Measurements from ENCODE around the gene BTBD3. TPM values are rescaled to one million over a fixed set of nuclear protein-coding genes. Genes with fewer than 3 reads are reported as not detected.

The BTBD3 gene
- total and polyA plus RNA-seq, 5 donors = 8.7 to 34.5 (median 26.4) TPM

- Histone ChIP-seq H3K9me3 (ENCODE audit: control insufficient read depth, low read length) (no peaks in the 10 kb centered on the region), H3K27me3 (ENCODE audit: control insufficient read depth, insufficient read depth) (no peaks in the 10 kb centered on the region), H3K27ac (ENCODE audit: low read length) (peak overlapping the region; percentile 93), H3K4me1 (ENCODE audit: control insufficient read depth, insufficient read depth, low read length) (peaks cover 10% of the 10 kb centered on the region), H3K4me3 (ENCODE audit: low read length) (peak overlapping the region; percentile 94)
- DNase-seq (no peak), ATAC-seq (peak; percentile 24 to 45)
- WGBS = 7% methylated on average over 5 of the region's 5 CpGs
- intact Hi-C loops (cut with DNase I) = no loop called here
These were observed 725 bp downstream of the BTBD3 start for GRCh38 chr20:11918391-11918845.

- H3K4me3 ChIP-seq (ENCODE audit: low read length) = peak overlapping the region; percentile 94
- intact Hi-C loops (cut with DNase I) = no loop called here
- DNase-seq (peak; percentile 24 to 65 (median 56)), ATAC-seq (peak; percentile 60 to 63)
- peaks cover 12% of the 10 kb centered on the region for H3K4me1 ChIP-seq (ENCODE audit: control insufficient read depth, insufficient read depth, low read length)
- peak overlapping the region; percentile 50 for H3K27ac ChIP-seq (ENCODE audit: low read length)
- 17% methylated on average over 8 of the region's 8 CpGs for WGBS
- no peaks in the 10 kb centered on the region for H3K27me3 ChIP-seq (ENCODE audit: control insufficient read depth, insufficient read depth)
- H3K9me3 ChIP-seq (ENCODE audit: control insufficient read depth, low read length) = no peaks in the 10 kb centered on the region
These were observed 1.3 kb downstream of the BTBD3 start for GRCh38 chr20:11918981-11919380.

- no peak for ATAC-seq
- DNase-seq = no peak
- H3K27me3 ChIP-seq (ENCODE audit: control insufficient read depth, insufficient read depth) = no peaks in the 10 kb centered on the region
- H3K9me3 ChIP-seq (ENCODE audit: control insufficient read depth, low read length) = no peaks in the 10 kb centered on the region
- no peak overlapping the region for H3K27ac ChIP-seq (ENCODE audit: low read length)
- H3K4me1 ChIP-seq (ENCODE audit: control insufficient read depth, insufficient read depth, low read length) = peaks cover 12% of the 10 kb centered on the region
- intact Hi-C loops (cut with DNase I) = no loop called here
- peak overlapping the region; percentile 94 for H3K4me3 ChIP-seq (ENCODE audit: low read length)
- WGBS = 50% methylated on average over 8 of the region's 8 CpGs
These were observed 1.9 kb downstream of the BTBD3 start for GRCh38 chr20:11919581-11919980.

GRCh38 chr20:11920083-11920482, 2.4 kb downstream of the BTBD3 start:
- H3K27ac ChIP-seq (ENCODE audit: low read length) = no peak overlapping the region
- DNase-seq (no peak), ATAC-seq (no peak)
- H3K27me3 ChIP-seq (ENCODE audit: control insufficient read depth, insufficient read depth) = no peaks in the 10 kb centered on the region
- no peaks in the 10 kb centered on the region for H3K9me3 ChIP-seq (ENCODE audit: control insufficient read depth, low read length)
- WGBS = 73% methylated on average over 1 of the region's 1 CpG
- intact Hi-C loops (cut with DNase I) = no loop called here
- peak overlapping the region; percentile 94 for H3K4me3 ChIP-seq (ENCODE audit: low read length)
- H3K4me1 ChIP-seq (ENCODE audit: control insufficient read depth, insufficient read depth, low read length) = peaks cover 12% of the 10 kb centered on the region

- no peak overlapping the region for H3K4me3 ChIP-seq (ENCODE audit: low read length)
- DNase-seq (no peak), ATAC-seq (no peak)
- peaks cover 10% of the 10 kb centered on the region for H3K4me1 ChIP-seq (ENCODE audit: control insufficient read depth, insufficient read depth, low read length)
- intact Hi-C loops (cut with DNase I) = no loop called here
- no peaks in the 10 kb centered on the region for H3K9me3 ChIP-seq (ENCODE audit: control insufficient read depth, low read length)
- H3K27me3 ChIP-seq (ENCODE audit: control insufficient read depth, insufficient read depth) = no peaks in the 10 kb centered on the region
- WGBS = 74% methylated on average over 6 of the region's 6 CpGs
- no peak overlapping the region for H3K27ac ChIP-seq (ENCODE audit: low read length)
These were observed 3.6 kb downstream of the BTBD3 start for GRCh38 chr20:11921321-11921720.

GRCh38 chr20:11922561-11922960, 4.9 kb downstream of the BTBD3 start:
- peak; percentile 37 to 74 for ATAC-seq
- intact Hi-C loops (cut with DNase I) = no loop called here
- 49% methylated on average over 4 of the region's 4 CpGs for WGBS
- Histone ChIP-seq H3K4me3 (ENCODE audit: low read length) (no peak overlapping the region), H3K27ac (ENCODE audit: low read length) (no peak overlapping the region), H3K9me3 (ENCODE audit: control insufficient read depth, low read length) (no peaks in the 10 kb centered on the region), H3K4me1 (ENCODE audit: control insufficient read depth, insufficient read depth, low read length) (peaks cover 10% of the 10 kb centered on the region), H3K27me3 (ENCODE audit: control insufficient read depth, insufficient read depth) (no peaks in the 10 kb centered on the region)
- peak; percentile 20 to 61 (median 57) for DNase-seq

- intact Hi-C loops (cut with DNase I) = no loop called here
- Histone ChIP-seq H3K4me3 (ENCODE audit: low read length) (no peak overlapping the region), H3K9me3 (ENCODE audit: control insufficient read depth, low read length) (no peaks in the 10 kb centered on the region), H3K4me1 (ENCODE audit: control insufficient read depth, insufficient read depth, low read length) (peaks cover 10% of the 10 kb centered on the region), H3K27ac (ENCODE audit: low read length) (no peak overlapping the region), H3K27me3 (ENCODE audit: control insufficient read depth, insufficient read depth) (no peaks in the 10 kb centered on the region)
- WGBS = 93% methylated on average over 6 of the region's 6 CpGs
- DNase-seq (no peak), ATAC-seq (no peak)
These were observed 7.2 kb downstream of the BTBD3 start for GRCh38 chr20:11924923-11925322.

GRCh38 chr20:11926292-11926998, 8.8 kb downstream of the BTBD3 start:
- no peak overlapping the region for H3K27ac ChIP-seq (ENCODE audit: low read length)
- peaks cover 10% of the 10 kb centered on the region for H3K4me1 ChIP-seq (ENCODE audit: control insufficient read depth, insufficient read depth, low read length)
- no peaks in the 10 kb centered on the region for H3K9me3 ChIP-seq (ENCODE audit: control insufficient read depth, low read length)
- 69% methylated on average over 4 of the region's 4 CpGs for WGBS
- no peaks in the 10 kb centered on the region for H3K27me3 ChIP-seq (ENCODE audit: control insufficient read depth, insufficient read depth)
- no peak overlapping the region for H3K4me3 ChIP-seq (ENCODE audit: low read length)
- DNase-seq (no peak), ATAC-seq (no peak)
- intact Hi-C loops (cut with DNase I) = no loop called here

- DNase-seq = no peak
- H3K4me3 ChIP-seq (ENCODE audit: low read length) = no peak overlapping the region
- peaks cover 3% of the 10 kb centered on the region for H3K4me1 ChIP-seq (ENCODE audit: control insufficient read depth, insufficient read depth, low read length)
- intact Hi-C loops (cut with DNase I) = no loop called here
- ATAC-seq = no peak
- 92% methylated on average over 3 of the region's 3 CpGs for WGBS
- no peak overlapping the region for H3K27ac ChIP-seq (ENCODE audit: low read length)
- no peaks in the 10 kb centered on the region for H3K27me3 ChIP-seq (ENCODE audit: control insufficient read depth, insufficient read depth)
- H3K9me3 ChIP-seq (ENCODE audit: control insufficient read depth, low read length) = no peaks in the 10 kb centered on the region
These were observed 12.3 kb downstream of the BTBD3 start for GRCh38 chr20:11929947-11930346.

GRCh38 chr20:11935212-11936154, 17.8 kb downstream of the BTBD3 start:
- Histone ChIP-seq H3K4me1 (ENCODE audit: control insufficient read depth, insufficient read depth, low read length) (peaks cover 6% of the 10 kb centered on the region), H3K27me3 (ENCODE audit: control insufficient read depth, insufficient read depth) (no peaks in the 10 kb centered on the region), H3K4me3 (ENCODE audit: low read length) (no peak overlapping the region), H3K27ac (ENCODE audit: low read length) (no peak overlapping the region), H3K9me3 (ENCODE audit: control insufficient read depth, low read length) (no peaks in the 10 kb centered on the region)
- WGBS = 80% methylated on average over 8 of the region's 8 CpGs
- ATAC-seq (peak in 1 of 2 donors; percentile 14), DNase-seq (peak in 1 of 3 donors; percentile 18)
- intact Hi-C loops (cut with DNase I) = no loop called here

- DNase-seq (no peak), ATAC-seq (no peak)
- Histone ChIP-seq H3K9me3 (ENCODE audit: control insufficient read depth, low read length) (no peaks in the 10 kb centered on the region), H3K4me1 (ENCODE audit: control insufficient read depth, insufficient read depth, low read length) (peaks cover 6% of the 10 kb centered on the region), H3K27ac (ENCODE audit: low read length) (no peak overlapping the region), H3K4me3 (ENCODE audit: low read length) (no peak overlapping the region), H3K27me3 (ENCODE audit: control insufficient read depth, insufficient read depth) (no peaks in the 10 kb centered on the region)
- intact Hi-C loops (cut with DNase I) = no loop called here
- 59% methylated on average over 6 of the region's 6 CpGs for WGBS
These were observed 18.5 kb downstream of the BTBD3 start for GRCh38 chr20:11936157-11936556.

Measured in right cardiac atrium (tissue), 5 donors.